CD4-positive, alpha-beta T cell treated with Interferon alpha-2 for 1 hour (primary cell): ENCODE results near the gene GDA.
A peak's percentile ranks its signal among the peaks of the same experiment; 100 is the strongest.
"Not testable (repeated sequence)": the region's sequence is repeated elsewhere in the genome, so short reads cannot be mapped to it uniquely, and the experiment has no call there.

Experiments
- DNase-seq, 2 donors: peaks; one replicate each; pipeline ENCODE4 v3.0.0-alpha.2; 2020 to 2022

The GDA gene

DNA sequence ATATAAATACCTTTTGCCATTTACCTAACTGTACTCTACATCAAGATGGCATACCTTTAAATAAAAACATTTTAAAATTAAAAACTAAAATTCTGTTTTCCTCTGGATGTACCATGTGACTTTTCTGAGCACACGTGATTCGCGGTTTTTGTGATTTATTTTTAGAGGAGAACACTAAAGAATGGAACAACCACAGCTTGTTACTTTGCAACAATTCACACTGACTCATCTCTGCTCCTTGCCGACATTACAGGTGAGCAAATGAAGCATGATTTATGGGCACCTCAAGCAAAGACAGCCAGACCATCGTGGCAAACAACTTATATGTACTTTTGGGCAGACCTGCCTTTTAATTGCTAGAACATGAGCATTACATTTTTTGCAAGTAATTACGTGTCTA is 61.3 kb downstream of the GDA start:
- DNase-seq: no peak

- no peak for DNase-seq
These were observed 61.8 kb downstream of the GDA start for GRCh38 chr9:72211047-72211446.

DNA sequence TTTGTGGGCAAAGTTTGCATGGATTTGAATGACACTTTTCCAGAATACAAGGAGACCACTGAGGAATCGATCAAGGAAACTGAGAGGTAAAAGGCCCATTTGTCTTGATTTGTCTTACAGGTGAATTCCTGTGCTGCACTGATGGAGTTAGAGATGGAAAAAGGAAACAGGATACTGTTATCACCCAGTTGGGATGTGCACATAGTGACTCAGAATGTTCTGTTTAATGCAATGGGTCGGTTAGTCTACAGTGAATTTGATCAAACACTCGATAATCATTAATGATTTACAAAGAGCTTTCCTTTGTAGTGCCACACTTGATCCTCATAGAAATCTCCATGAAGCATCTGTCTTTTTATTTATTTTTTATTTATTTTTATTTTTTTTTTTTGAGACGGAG is 64.7 kb downstream of the GDA start:
- no peak for DNase-seq

DNA sequence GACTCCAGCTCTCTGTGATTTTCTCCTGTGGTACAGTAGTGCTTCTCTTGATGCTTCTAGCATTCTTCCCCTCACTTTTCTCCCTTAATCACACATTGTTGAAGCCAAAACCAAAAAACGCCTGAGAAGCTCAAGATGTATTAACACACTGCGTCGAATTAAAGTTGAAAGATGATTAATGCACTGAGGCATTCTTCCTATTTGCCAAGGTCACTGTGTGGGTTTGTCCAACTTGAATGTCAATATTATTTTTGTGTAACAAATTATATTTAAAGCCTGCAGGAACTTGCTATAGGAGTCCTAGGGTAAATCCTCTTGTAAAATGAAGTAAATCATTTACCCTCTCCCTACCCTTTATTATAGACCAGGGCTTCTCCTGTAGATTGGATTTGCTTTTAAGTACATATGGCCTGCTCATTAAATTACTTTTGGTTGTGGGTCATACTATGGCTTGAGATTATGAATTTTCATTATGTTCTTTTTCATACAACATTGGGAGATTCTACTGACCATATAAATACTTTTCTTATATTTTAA is 68.1 kb downstream of the GDA start:
- DNase-seq: no peak

- no peak for DNase-seq
These were observed 71.3 kb downstream of the GDA start for GRCh38 chr9:72220589-72220988.

DNA sequence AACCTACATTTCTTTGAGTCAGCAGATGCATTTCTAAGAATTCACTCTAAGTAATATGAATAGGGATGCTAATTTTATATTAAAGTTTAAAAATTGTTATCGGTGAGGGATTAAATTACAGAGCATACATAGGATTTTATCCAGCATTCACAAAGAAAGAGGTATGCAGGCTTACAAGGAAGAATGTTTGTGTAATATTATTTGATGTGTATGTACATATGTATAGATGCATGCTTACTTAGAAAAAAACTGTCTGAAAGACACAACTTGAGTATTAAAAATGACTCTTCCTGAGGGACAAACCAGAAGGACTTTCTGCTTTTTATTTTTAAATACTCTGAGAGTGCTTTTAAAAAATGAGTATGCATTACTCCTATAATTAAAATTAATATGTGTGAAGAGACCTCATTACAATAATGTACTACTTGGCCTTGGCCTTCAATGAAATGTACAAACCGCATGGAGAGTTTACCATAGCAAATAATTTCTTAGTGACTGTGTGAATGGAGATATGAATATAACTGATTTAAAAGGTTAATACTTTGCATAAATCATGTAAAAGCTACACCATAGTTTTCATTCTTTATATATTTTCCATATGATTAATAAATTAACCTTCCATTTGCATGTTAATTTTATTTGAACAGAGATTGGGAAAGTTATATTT is 77.0 kb downstream of the GDA start:
- no peak for DNase-seq

- DNase-seq: no peak
These were observed 79.0 kb downstream of the GDA start for GRCh38 chr9:72228282-72228681.

DNA sequence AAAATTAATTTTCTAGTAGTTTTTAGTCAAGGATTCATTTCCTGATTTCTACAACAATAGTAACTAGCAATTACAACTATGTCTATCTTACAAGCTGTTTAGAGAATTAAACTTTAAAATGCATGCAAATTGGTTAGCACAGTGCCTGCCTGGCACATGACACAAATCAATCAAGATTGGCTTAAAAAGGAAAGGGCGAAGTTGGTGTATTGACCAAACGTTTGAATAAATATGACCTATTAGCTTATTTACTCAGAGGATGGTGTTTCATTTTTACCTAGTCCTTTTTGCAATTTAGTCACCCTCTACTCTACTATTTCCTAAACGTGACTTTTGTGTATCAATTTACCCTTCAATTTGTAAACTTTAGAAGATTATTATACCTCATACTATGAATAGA is 83.5 kb downstream of the GDA start:
- DNase-seq: no peak

DNA sequence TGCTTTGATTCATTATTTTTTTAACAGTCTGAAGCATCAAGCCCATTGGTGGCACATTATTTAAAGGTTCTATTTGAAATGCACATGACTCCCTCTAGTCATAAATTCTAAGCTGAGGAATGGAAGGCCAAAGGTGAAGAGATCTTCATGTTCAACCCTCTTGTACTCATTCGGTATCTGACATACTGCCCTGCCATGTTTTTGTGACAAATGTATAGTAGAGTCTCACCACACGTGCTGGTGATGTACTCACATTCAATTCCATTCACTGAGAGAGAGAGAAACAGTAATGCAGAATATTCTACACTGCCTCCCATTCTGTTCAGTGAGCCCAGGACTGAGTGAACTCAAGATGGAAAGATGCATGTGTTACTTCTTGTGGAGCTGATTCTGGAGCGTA is 98.3 kb downstream of the GDA start:
- no peak for DNase-seq

DNA sequence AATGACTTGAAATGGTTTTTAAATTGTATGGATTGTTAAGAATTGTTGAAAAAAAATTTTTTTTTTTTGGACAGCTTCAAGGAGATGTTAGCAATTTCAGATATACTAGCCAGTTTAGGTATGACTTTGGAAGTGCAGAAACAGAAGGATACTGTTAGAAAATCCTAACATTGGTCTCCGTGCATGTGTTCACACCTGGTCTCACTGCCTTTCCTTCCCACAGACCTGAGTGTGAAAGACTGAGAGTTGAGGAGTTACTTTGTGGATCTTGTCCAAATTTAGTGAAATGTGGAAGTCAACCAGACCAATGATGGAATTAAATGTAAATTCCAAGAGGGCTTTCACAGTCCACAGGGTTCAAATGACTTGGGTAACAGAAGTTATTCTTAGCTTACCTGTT is 102.3 kb downstream of the GDA start:
- no peak for DNase-seq

DNA sequence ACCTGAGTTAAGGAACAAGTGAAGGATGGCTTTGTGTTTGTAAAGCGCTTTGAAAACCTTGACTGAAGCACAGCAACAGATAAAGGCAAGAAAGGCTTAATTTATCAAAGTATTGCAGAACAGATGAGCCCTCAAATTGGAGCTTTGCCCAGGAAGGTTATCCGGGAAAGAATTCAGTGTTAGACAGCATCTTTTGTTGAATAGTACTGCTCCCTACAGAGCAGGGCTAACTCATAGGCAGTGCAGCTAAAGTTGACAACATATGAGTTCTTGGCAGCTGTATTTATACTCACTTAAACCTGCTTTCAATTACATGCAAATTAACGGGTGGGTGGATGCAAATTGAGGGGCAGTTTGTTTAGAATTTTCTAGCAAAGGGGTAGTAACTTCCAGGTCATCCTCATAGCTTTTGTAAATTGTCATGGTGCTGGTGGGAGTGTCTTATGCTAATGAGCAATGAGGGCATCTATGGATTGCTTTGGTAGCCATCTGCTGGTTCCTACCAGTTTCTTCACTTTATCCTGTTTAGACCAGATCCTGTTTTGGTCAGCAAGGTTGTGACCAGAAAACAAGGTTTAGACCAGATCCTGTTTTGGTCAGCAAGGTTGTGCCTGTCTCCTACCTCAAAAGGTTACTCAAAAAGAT is 105.8 kb downstream of the GDA start:
- DNase-seq: no peak

GRCh38 chr9:72255569-72255968 is 106.3 kb downstream of the GDA start:
- DNase-seq: no peak

DNA sequence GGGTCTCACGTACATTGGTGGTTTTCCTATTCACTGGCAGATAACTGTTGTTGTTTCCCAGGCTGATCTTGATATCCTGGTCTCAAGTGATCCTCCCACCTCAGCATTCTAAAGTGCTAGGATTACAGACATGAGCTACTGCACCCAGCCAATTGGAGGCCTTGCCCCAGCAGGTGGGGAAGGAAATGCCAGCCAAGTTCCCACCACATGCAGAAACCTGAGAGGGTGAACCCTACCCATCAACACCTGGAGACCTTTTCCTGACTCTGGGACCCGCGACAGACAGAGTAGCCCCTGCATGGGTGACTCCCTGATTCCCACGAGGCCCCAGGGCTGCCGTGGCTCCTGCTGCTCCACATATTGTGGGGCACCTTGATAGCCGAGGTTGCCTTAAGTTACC is 107.7 kb downstream of the GDA start:
- no peak for DNase-seq

GRCh38 chr9:72257814-72258213 is 108.6 kb downstream of the GDA start:
- no peak for DNase-seq

DNA sequence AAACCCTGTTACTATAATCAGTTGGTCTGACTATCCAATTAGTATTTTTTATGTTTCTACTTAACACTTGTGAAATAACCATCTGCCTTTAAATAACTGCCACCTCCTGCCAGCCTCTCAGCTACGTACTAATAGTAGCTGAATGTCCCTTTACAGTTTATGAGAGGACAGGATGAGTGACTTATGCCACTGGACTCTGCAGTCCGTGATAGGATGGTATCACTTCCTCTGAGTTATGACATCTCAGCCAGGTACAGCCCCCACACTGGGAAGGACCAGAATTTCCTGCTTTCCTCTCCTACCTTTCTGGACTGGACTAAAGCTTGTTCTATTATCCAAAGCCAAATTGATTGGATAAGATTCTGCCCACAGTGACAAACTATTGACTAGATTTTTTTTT is 112.8 kb downstream of the GDA start:
- no peak for DNase-seq

GRCh38 chr9:72263572-72263971 is 114.3 kb downstream of the GDA start:
- DNase-seq: no peak

- no peak for DNase-seq
These were observed 119.7 kb downstream of the GDA start for GRCh38 chr9:72268961-72269360.

- not testable (repeated sequence) for DNase-seq
These were observed 121.1 kb downstream of the GDA start for GRCh38 chr9:72270359-72270758.

- peak; percentile 27 to 56 for DNase-seq
These were observed 122.6 kb downstream of the GDA start for GRCh38 chr9:72271613-72272478.

GRCh38 chr9:72274441-72274840 is 125.2 kb downstream of the GDA start:
- no peak for DNase-seq

- DNase-seq: no peak
These were observed 125.7 kb downstream of the GDA start for GRCh38 chr9:72274916-72275315.

GRCh38 chr9:72276429-72276828 is 127.2 kb downstream of the GDA start:
- no peak for DNase-seq

- DNase-seq: no peak
These were observed 129.7 kb downstream of the GDA start for GRCh38 chr9:72278959-72279358.
